ENCODE measurements around the gene TTLL8.

DNA sequence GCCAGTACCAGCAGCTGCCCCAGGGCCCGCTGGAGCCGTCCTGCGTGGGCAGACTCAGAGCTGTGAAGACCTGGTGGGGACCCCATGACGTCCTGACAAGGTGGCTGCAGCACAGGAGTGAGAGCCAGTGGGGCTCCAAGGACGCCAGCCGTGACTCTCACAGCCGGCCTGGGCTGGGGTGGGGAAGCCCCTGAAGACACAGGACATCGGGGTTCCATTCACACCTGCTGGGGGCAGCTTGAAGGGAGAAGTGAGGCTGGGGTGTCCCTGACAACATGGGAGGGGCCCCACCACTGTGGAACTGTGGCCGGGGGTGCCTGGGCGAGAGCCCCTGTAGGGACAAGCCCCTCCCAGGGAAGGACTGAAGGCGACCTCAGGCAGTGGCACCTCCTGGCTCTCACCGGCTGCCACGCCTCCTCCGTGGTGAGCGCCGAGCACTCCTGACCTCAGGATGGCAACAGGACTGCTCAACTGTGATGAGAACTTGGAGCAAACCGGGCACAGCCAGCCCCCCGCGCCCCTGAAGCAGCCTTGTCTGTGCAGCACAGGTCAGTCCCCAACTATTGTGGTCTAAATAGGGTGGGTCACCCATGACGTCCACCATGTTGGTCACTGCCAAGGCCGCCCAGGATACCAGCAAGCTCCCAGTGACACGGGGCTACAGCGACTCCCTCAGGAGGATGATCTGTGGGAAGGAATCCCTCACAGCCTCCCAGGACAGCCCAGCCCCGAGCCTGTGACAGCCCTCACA lies 22.8 kb downstream of the TTLL8 start:
- TF ChIP-seq, protein P1, sequence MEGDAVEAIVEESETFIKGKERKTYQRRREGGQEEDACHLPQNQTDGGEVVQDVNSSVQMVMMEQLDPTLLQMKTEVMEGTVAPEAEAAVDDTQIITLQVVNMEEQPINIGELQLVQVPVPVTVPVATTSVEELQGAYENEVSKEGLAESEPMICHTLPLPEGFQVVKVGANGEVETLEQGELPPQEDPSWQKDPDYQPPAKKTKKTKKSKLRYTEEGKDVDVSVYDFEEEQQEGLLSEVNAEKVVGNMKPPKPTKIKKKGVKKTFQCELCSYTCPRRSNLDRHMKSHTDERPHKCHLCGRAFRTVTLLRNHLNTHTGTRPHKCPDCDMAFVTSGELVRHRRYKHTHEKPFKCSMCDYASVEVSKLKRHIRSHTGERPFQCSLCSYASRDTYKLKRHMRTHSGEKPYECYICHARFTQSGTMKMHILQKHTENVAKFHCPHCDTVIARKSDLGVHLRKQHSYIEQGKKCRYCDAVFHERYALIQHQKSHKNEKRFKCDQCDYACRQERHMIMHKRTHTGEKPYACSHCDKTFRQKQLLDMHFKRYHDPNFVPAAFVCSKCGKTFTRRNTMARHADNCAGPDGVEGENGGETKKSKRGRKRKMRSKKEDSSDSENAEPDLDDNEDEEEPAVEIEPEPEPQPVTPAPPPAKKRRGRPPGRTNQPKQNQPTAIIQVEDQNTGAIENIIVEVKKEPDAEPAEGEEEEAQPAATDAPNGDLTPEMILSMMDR (conservative IDR thresholded peaks at IDR 0.05; ENCODE audit: low read length), result no peak
- no peak for TF ChIP-seq EZH2phosphoT487 (IDR thresholded peaks at IDR 0.05; ENCODE audit: borderline replicate concordance, low read depth, low read length)
